CD4-positive, alpha-beta T cell treated with Interleukin-12 subunit alpha and Interleukin-12 subunit beta, for 1 hour (primary cell): ENCODE results near the gene SLC2A9.

ENCODE experiments used
- DNase-seq: peaks from one replicate; pipeline ENCODE4 v3.0.0-alpha.2; 2020

Gene SLC2A9

GRCh38 chr4:9952415-9952950 lies 68.8 kb downstream of the SLC2A9 start:
- no peak for DNase-seq

- no peak for DNase-seq
These were observed 71.7 kb downstream of the SLC2A9 start for GRCh38 chr4:9949573-9949972.

DNA sequence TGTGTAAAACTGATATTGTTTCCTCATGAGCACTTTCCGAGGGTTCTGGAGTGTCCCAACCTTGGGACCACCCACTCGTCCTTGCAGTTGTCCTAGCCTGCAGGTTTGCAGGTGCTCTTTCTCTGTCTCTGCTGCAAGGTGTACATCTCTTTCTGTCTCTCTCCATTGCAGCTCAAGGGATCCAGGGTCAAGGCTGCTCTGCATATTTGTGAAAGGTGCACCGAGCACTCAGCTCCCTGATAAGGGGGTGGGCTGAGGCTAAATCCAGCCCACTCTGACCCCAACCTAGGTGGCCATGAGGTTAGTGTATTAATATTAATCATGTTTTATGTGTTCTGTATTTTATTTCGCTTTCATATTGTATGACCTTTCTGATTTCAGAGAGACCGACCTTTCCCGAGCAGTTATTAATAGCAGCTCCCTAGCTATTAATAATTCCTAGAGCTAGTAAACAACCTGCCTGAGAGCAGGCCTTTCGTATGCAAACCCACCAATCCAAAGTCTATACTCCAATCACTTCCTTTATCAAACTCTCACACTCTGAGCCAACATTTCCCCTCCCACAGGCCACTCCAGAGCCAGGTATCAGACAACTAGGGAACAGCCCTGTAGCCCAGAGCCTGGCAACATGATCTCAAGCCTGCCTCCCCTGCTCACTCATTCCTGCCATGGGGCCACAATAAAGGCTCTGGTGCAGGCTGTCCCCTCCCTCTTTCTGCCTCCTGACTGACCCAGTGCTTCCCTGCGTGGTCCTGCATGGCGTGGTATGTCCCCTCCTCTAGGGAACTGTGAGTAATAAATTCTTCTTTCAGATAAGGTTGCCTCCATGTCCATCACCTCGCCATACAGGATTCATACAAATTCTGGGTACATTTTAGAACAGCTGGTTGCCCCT lies 73.9 kb downstream of the SLC2A9 start:
- DNase-seq = no peak

- no peak for DNase-seq
These were observed 75.1 kb downstream of the SLC2A9 start for GRCh38 chr4:9946170-9946569.

GRCh38 chr4:9944431-9945425 lies 76.6 kb downstream of the SLC2A9 start:
- DNase-seq = no peak

GRCh38 chr4:9943761-9944160 lies 77.5 kb downstream of the SLC2A9 start:
- DNase-seq = no peak

DNA sequence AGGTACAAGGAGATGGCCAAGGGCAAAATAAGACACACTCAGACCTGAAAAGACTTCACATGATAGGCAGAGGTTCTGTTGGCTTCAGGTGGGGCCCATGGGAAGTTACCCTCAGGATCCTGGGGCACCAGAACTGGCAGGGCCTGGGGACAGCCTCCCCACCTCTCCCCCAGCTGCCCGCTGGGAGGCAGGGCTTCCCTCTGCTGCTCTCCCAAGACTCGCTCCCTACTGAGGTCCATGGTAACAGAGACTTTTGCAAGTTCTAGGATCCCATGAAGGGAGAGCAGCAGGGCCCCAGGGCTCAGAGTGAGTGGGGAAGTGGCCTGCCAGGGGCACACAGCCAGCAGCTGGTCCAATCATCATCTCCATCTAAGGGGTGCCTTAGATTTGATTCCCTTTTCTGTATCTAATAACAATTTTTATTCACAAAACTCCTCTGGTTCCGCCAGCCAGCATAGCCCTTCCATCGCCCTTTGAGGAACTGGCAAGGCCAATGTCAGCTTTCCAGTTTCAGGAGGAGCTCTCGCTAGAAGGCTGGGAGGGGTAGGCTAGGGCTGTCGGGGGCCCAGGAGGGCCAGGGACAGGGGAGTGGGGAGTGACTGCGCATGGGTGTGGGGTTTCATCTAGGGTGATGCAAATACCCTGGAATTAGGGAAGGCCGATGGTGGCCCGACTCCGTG lies 78.2 kb downstream of the SLC2A9 start:
- no peak for DNase-seq

GRCh38 chr4:9942139-9942538 lies 79.2 kb downstream of the SLC2A9 start:
- DNase-seq = no peak

GRCh38 chr4:9940041-9940440 lies 81.3 kb downstream of the SLC2A9 start:
- no peak for DNase-seq

- DNase-seq = no peak
These were observed 82.4 kb downstream of the SLC2A9 start for GRCh38 chr4:9938933-9939332.

GRCh38 chr4:9937078-9937477 lies 84.2 kb downstream of the SLC2A9 start:
- DNase-seq = no peak

GRCh38 chr4:9936129-9936644 lies 85.1 kb downstream of the SLC2A9 start:
- no peak for DNase-seq

- no peak for DNase-seq
These were observed 87.3 kb downstream of the SLC2A9 start for GRCh38 chr4:9933956-9934355.

- DNase-seq = no peak
These were observed 88.1 kb downstream of the SLC2A9 start for GRCh38 chr4:9933184-9933583.

DNA sequence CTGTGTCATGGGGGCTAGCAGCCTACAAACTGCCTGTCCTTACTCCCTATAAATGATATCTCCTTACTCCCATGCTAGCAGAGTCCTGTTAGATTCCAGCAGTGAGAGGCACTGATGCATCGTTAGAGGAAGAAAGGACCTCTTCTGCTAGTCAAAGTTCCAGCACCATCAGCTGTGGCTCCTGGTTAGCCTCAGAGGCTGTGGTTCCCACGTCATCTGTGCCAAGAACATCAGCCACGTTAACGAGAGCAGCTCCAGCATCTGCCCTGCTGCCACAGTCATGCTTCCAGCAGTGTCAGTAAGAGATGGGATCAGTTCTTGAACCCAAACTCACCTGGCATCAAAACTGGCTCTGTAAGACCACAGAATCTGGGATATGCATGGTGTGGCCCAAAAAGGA lies 88.5 kb downstream of the SLC2A9 start:
- no peak for DNase-seq

DNA sequence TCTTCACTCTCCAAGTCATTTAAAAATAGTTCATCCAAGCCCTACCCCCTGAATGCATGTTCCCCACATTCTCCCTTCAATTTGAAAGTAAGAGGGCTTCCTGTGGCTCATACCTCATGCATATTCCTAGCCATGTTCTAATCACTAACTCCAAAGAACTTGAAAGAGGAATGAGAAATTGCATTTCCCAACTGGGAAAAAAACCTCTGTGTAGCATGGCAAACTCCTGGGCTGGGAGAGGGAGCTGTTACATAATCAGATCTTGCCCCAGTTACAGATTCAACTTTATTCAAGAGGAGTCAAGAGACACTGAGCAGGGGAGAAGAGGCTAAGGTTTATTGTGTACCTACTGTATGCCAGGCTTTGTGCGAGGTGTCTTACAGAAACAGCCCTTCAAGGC lies 90.2 kb downstream of the SLC2A9 start:
- DNase-seq = no peak

- DNase-seq = no peak
These were observed 92.2 kb downstream of the SLC2A9 start for GRCh38 chr4:9929111-9929510.

GRCh38 chr4:9927341-9928007 lies 93.8 kb downstream of the SLC2A9 start:
- DNase-seq = no peak

DNA sequence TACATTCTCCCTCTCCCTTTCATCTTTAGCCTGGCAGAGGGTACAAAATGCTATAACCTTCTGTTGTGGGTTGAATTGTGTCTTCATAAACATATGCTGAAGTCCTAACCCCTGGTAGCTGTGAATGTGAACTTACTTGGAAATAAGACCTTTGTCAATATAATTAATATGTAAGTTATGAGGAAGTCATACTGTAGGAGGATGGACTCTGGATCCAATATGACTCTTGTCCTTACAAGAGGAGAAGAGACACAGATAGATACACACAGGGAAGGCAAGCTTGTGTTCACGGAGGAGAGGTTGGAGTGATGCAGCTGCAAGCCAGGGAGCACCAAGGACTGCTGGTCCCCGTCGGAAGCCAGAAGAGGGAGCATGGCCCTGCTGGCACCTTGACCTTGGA lies 94.7 kb downstream of the SLC2A9 start:
- no peak for DNase-seq

DNA sequence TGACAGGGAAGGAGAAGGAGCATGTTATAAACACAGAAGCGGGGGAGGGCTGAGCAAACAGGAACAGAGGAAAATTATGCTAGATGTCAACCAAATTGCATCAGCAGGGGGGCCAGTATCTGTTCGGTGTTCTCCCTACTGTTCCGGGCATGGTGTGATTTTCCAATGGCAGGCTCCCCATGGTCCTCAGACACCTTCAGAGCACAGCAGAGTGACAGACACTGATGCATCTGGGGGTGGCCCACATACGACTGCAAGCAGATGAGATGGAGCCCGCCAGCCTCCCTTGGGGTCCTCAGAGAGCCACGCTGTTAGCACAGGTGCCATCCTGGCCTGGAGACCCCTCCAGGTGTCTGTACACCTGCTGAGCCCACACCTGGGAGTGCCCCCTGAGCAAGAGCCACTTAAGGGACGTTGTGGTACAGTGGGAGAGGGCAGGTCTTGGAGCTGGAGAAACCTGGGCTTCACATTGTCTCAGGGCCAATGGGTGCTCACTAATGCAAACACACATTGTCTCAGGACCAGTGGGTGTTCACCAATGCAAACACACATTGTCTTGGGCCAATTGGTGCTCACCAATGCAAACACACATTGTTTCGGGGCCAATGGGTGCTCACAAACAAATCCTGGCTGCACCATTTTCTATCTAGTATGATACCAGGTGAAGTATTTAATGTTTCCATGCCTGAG lies 95.4 kb downstream of the SLC2A9 start:
- no peak for DNase-seq

- no peak for DNase-seq
These were observed 96.5 kb downstream of the SLC2A9 start for GRCh38 chr4:9924750-9925149.
